Measurements from ENCODE around the gene KCNH4.

GRCh38 chr17:42171831-42172230 is 9.1 kb downstream of the KCNH4 start:
- TF ChIP-seq CTCF (tag by site-specific recombination; IDR thresholded peaks at IDR 0.05): no peak
- TF ChIP-seq ZNF76 (tag by site-specific recombination; IDR thresholded peaks at IDR 0.05; ENCODE audit: borderline replicate concordance, low read depth): no peak
- no peak for TF ChIP-seq ZNF169 (tag by site-specific recombination; IDR thresholded peaks at IDR 0.05)
